K562 treated with DMSO at 1 percent for 4 hours (cell line): ENCODE data around the gene PRR13. TPM values are rescaled to one million over a fixed set of nuclear protein-coding genes. Genes with fewer than 3 reads are reported as not detected.

Experiments
- total RNA-seq: library from RNA; unstranded; fragments of 300-600 nt; gene quantifications from 2 replicates; pipeline ENCODE4 v1.2.3, GENCODE V29; 2022; ENCODE audit not compliant: insufficient read depth

The PRR13 gene
- total RNA-seq: 215 and 222 TPM in 2 replicates

GRCh38 chr12:53441040-53441833, at the start of gene PRR13:
PRR13 (plus strand) TSS chr12:53441734; CDS start chr12:53442715, 981 bp downstream.

GRCh38 chr12:53423597-53423996, 17.9 kb upstream of the PRR13 start, which contains the start of gene AMHR2:
AMHR2 (plus strand) TSS chr12:53423855; CDS start chr12:53423935, 80 bp downstream.

GRCh38 chr12:53451661-53452158, 10.2 kb downstream of the PRR13 start, which contains the start of gene PCBP2:
PCBP2 (plus strand) TSS chr12:53452102; CDS start chr12:53454801, 2,699 bp downstream.

Other genes with a start within 250 kb of the PRR13 start
- 1.5 and 2.8 TPM in 2 replicates for gene ITGB7, start 234.5 kb upstream of the PRR13 start, total RNA-seq
- gene RARG, start 209.5 kb upstream of the PRR13 start, total RNA-seq: 2.6 and 3.4 TPM in 2 replicates
- 29.5 and 30.5 TPM in 2 replicates for gene ESPL1, start 173.4 kb upstream of the PRR13 start, total RNA-seq
- 635 and 661 TPM in 2 replicates for gene PFDN5, start 146.2 kb upstream of the PRR13 start, total RNA-seq
- gene MYG1, start 142.0 kb upstream of the PRR13 start, total RNA-seq: 13.3 and 24.0 TPM in 2 replicates
- 64.3 and 78.2 TPM in 2 replicates for gene AAAS, start 120.1 kb upstream of the PRR13 start, total RNA-seq
- gene SP7, start 105.4 kb upstream of the PRR13 start, total RNA-seq: not detected in 2 replicates
- gene SP1, start 61.6 kb upstream of the PRR13 start, total RNA-seq: 19.0 and 23.3 TPM in 2 replicates
- 66.0 and 99.4 TPM in 2 replicates for gene AMHR2, start 17.9 kb upstream of the PRR13 start, total RNA-seq
- gene PCBP2, start 10.4 kb downstream of the PRR13 start, total RNA-seq: 906 and 938 TPM in 2 replicates
- gene MAP3K12, start 57.7 kb downstream of the PRR13 start, total RNA-seq: 6.0 and 8.7 TPM in 2 replicates
- gene TARBP2, start 59.5 kb downstream of the PRR13 start, total RNA-seq: 55.5 and 59.8 TPM in 2 replicates
- not detected in 2 replicates for gene NPFF, start 65.8 kb downstream of the PRR13 start, total RNA-seq
- 7.9 and 9.6 TPM in 2 replicates for gene ATF7, start 184.6 kb downstream of the PRR13 start, total RNA-seq
- gene ATP5MC2, start 234.3 kb downstream of the PRR13 start, total RNA-seq: 473 and 530 TPM in 2 replicates